Activated CD8-positive, alpha-beta memory T cell treated with anti-CD3 and anti-CD28 coated beads, Interleukin-2, amount 50 U/mL, for 4 hours (primary cell): ENCODE measurements around the gene NAA38.
"Not testable (repeated sequence)": the region's sequence is repeated elsewhere in the genome, so short reads cannot be mapped to it uniquely, and the experiment has no call there.

Source experiments
- DNase-seq: peaks from one replicate; pipeline ENCODE4 v3.0.0-alpha.2; 2020

The NAA38 gene

GRCh38 chr17:7881276-7882054 lies 24.1 kb upstream of the NAA38 start:
- no peak for DNase-seq

GRCh38 chr17:7880076-7880868 lies 22.9 kb upstream of the NAA38 start:
- DNase-seq = no peak

GRCh38 chr17:7878234-7878633 lies 20.9 kb upstream of the NAA38 start:
- no peak for DNase-seq

GRCh38 chr17:7875804-7876370 lies 18.5 kb upstream of the NAA38 start:
- DNase-seq = no peak

GRCh38 chr17:7873051-7873450 lies 15.7 kb upstream of the NAA38 start:
- DNase-seq = no peak

GRCh38 chr17:7867881-7868329 lies 10.5 kb upstream of the NAA38 start:
- DNase-seq = no peak

- no peak for DNase-seq
These were observed 7.8 kb upstream of the NAA38 start for GRCh38 chr17:7864995-7865650.

- not testable (repeated sequence) for DNase-seq
These were observed 7.0 kb upstream of the NAA38 start for GRCh38 chr17:7864384-7864783.

- DNase-seq = peak; percentile 62
These were observed 5.5 kb upstream of the NAA38 start for GRCh38 chr17:7862692-7863437.

- DNase-seq = no peak
These were observed 1.7 kb upstream of the NAA38 start for GRCh38 chr17:7859028-7859427.

GRCh38 chr17:7858522-7858810 lies 1.1 kb upstream of the NAA38 start:
- peak; percentile 41 for DNase-seq

GRCh38 chr17:7857713-7858521 lies 558 bp upstream of the NAA38 start, which contains the start of gene CYB5D1:
Gene CYB5D1 (plus strand): TSS chr17:7858003. CDS start chr17:7858135, 132 bp downstream.
- DNase-seq = peak; percentile 85

GRCh38 chr17:7856011-7856810 lies 1.1 kb downstream of the NAA38 start:
- DNase-seq = peak; percentile 58

- DNase-seq = peak; percentile 43
These were observed 1.7 kb downstream of the NAA38 start for GRCh38 chr17:7855660-7856010.

- DNase-seq = peak; percentile 47
These were observed 2.3 kb downstream of the NAA38 start, which contains the start of gene TMEM88 for GRCh38 chr17:7854851-7855659. Gene TMEM88 (plus strand): TSS chr17:7855066. CDS start chr17:7855075, 9 bp downstream.

GRCh38 chr17:7854078-7854777 lies 3.1 kb downstream of the NAA38 start:
- DNase-seq = peak; percentile 37

- no peak for DNase-seq
These were observed 3.7 kb downstream of the NAA38 start for GRCh38 chr17:7853691-7854038.

GRCh38 chr17:7852919-7853690 lies 4.3 kb downstream of the NAA38 start:
- DNase-seq = peak; percentile 35
